Astrocyte of the spinal cord (primary cell): ENCODE data around the gene LITAFD.
"Not testable (repeated sequence)": the region's sequence is repeated elsewhere in the genome, so short reads cannot be mapped to it uniquely, and the experiment has no call there.

Experiments
- DNase-seq: peaks from one replicate; pipeline ENCODE4 v3.0.0; 2011; ENCODE audit warnings: low read depth, low spot score
- H3K4me3 ChIP-seq: 2 replicates; pipeline ENCODE4 v1.5.1; 2011; ENCODE audit warnings: low read depth, mild to moderate bottlenecking, low read length, moderate library complexity
- CTCF ChIP-seq: IDR thresholded peaks from 2 replicates; pipeline ENCODE4 v1.5.1; 2012; ENCODE audit warnings: low read depth, mild to moderate bottlenecking, low read length, inconsistent platforms
- in situ Hi-C: cut with HindIII; loops from 2 replicates; pipeline ENCODE4 v1.10.0; 2017; ENCODE audit warnings: low sequenced_read_pairs

The LITAFD gene

DNA sequence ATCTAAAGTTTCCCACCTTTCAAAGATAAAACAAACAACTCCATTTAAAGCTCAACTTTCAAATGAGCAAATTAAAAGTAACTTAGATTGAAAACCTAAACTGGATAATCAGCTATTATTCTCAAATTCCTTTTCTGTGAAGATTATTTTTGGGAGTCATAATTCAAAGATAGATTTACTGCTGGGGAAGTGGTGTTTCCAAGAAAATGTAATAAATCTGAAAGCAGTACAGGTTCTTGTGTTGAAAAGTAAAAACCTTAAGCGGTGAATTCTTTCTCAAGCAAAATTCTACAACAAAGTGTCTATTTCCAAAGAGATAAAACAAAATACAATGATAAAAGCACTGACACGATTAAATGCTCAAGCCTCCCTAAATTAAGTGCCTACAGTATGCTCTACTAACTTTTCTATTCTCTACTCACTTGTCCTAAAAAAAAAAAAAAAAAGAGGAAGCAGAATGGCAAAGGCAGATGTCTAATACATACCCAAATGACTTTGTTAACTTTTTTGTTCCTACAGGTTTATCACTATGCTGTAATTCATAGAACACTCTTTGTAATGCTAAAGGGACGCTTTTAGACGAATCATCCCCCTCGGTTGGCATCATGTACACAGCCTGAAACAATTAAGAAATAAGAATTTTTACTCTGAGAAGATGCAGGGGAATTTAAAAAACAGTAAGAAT is 34.5 kb downstream of the LITAFD start:
- DNase-seq, result no peak
- no peak for TF ChIP-seq CTCF
- H3K4me3 ChIP-seq, result no peak overlapping the region
- in situ Hi-C loops, result no loop called here

DNA sequence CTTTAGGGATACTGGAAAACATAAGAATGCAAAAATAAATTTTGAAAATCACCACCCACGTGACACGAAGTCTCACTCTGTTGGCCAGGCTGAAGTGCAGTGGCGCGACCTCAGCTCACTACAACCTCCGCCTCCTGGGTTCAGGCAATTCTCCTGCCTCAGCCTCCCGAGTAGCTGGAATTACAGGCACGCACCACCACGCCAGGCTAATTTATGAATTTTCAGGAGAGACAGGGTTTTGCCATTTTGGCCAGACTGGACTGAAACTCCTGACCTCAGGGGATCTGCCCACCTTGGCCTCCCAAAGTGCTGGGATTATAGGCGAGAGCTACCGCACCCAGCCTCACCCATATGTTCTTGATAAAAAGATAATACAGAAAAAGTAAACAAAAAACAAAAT is 35.2 kb downstream of the LITAFD start:
- H3K4me3 ChIP-seq, in situ Hi-C loops, DNase-seq: not testable (repeated sequence)

GRCh38 chr16:8919089-8919933 is 37.2 kb downstream of the LITAFD start:
- no peak overlapping the region for H3K4me3 ChIP-seq
- in situ Hi-C loops, result no loop called here
- no peak for TF ChIP-seq CTCF
- DNase-seq, result no peak

DNA sequence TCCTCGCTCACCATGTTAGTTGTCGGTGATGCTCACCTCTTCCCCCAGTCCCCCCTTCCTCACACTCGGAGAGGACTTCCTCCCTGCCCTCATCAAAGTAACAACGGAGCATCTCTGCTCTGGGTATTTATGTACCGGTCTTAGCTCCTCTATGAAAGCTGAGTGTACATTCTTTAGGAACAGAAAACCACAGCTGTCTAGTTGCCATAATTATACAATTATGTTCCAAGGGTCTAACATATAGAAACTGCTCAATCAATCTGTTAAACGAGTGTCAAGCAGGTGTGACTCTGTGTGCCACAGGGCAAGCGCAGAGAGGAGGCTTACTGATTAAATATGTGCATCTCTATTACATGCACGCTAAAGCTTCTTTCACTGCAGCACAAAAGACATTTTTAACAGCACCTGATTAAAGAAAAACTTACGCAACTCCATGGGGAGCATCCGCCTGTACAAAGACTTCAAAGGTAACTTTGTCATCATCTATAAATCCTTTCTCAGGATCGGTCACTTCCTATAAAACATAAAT is 37.8 kb downstream of the LITAFD start:
- no peak for DNase-seq
- no peak overlapping the region for H3K4me3 ChIP-seq
- TF ChIP-seq CTCF, result no peak
- in situ Hi-C loops, result no loop called here

DNA sequence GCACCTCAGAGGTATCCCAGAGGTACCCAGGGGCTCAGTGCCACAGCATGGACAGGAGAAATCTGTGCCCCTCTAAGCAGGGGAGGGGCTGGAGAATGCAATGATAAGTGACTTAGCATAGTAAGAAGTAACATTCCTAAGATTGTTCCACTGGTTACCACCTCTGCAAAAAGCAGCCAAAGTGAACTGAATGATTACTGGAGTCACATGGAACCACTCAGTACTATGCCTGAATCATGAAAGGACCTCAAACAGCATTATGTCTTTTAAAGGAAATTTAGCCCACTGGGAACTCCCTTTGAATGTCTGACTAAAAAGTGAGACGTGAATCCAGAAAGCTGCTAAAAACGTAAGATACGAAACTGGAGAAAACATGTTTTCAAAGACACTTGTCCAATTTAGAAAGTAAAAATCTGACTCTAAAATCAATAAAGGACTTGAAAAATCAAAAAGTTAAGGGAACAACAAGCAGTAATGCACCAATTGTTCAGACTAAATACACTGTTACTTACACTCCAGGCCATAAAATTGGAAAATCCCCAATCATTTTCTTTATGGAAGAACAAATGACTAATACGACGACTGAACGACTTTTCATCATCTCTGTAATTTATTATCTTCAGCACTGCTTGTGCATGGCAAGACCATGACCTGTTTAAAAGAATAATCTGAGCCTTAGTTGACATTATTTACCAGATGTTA is 38.6 kb downstream of the LITAFD start:
- H3K4me3 ChIP-seq, result no peak overlapping the region
- in situ Hi-C loops, result no loop called here
- DNase-seq, result peak; percentile 28
- TF ChIP-seq CTCF, result no peak

DNA sequence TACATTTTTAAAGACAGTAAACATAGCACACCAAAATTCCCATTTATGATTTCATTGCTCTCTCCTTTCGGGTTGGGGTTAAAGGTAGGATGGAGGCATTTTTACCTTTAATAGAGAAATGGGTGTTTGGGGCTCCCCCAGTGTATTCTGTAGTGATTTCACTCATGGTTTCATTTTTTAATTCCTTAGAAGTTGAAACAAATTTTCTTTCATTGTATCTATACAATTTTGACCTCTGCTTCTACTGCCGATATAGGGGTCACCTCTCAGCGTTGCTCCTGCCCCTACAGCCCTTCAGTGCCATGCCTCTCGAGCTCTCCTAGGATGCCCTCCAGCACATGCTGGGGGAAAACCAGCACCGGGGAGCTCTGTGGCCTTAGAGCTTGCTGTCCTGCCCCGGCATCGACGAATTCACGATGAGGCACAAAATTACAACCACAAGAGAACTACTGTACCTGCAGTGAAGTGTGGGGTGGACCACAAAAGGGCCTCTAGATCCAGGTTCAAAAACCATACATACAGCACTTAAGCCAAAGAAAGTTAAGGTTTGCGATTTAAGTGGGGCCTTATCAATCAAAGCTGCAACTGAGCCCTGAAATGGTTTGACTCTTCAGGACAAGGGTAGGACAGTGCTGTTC is 39.3 kb downstream of the LITAFD start:
- DNase-seq, result no peak
- in situ Hi-C loops, result no loop called here
- TF ChIP-seq CTCF, result no peak
- no peak overlapping the region for H3K4me3 ChIP-seq
